HG02981 (cell line): ENCODE data around the gene GMPPA.

Experiments
- ATAC-seq: cut with Tn5 transposase; IDR thresholded peaks from one replicate; pipeline ENCODE4 v1.9.1; 2021; ENCODE audit warnings: mild to moderate bottlenecking, moderate library complexity; ENCODE audit not compliant: unreplicated experiment

Gene GMPPA

GRCh38 chr2:219553463-219553963 lies 54.8 kb downstream of the GMPPA start:
- ATAC-seq = no peak

DNA sequence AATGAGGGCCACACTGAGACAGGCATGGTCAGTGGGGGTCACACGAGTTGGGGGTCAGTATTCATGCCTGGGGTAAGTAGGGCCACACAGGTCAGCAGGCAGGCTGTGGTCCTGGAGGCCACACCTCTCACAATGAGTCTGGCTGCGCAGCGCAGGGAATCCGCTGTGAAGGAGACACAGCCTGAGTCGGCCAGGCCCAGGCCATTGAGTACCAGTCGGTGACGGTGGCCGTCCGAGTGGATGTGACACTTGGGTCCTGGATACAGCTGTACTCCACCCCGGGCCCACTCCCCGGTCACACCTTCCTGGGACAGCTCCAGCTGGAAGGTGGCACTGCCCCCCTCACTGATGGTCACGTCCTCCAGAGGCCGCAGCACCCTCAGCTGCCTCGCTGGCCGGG lies 55.7 kb downstream of the GMPPA start:
- no peak for ATAC-seq

DNA sequence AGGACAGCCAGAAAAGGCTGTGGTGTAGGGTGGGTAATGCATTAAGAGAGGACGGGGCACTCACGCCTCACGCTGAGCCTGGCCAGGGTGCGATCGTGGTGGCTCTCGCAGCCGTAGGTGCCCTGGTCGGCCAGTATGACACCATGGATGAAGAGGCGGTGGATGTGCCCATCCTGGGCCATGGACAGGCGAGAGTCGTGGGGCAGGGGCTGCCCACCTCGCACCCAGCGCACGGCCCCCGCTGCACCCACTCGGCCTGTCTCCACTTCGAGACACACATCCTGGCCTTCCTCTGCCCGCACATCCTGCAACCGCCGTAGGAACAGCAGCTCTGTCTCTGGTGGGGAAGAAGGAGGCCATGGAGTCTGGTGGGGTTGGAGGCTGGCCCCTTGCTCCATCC lies 57.3 kb downstream of the GMPPA start:
- ATAC-seq = no peak

GRCh38 chr2:219556413-219556812 lies 57.7 kb downstream of the GMPPA start:
- no peak for ATAC-seq
